Measurements from ENCODE around the gene P4HA1. TPM values are rescaled to one million over a fixed set of nuclear protein-coding genes. Genes with fewer than 3 reads are reported as not detected.
"Not testable (repeated sequence)": the region's sequence is repeated elsewhere in the genome, so short reads cannot be mapped to it uniquely, and the experiment has no call there.

Gene P4HA1
- 314 TPM for polyA plus RNA-seq (2013, experiment 1 of 2; ENCODE audit: insufficient read length)
- 318 TPM for polyA plus RNA-seq (2013, experiment 2 of 2; ENCODE audit: insufficient read length)

DNA sequence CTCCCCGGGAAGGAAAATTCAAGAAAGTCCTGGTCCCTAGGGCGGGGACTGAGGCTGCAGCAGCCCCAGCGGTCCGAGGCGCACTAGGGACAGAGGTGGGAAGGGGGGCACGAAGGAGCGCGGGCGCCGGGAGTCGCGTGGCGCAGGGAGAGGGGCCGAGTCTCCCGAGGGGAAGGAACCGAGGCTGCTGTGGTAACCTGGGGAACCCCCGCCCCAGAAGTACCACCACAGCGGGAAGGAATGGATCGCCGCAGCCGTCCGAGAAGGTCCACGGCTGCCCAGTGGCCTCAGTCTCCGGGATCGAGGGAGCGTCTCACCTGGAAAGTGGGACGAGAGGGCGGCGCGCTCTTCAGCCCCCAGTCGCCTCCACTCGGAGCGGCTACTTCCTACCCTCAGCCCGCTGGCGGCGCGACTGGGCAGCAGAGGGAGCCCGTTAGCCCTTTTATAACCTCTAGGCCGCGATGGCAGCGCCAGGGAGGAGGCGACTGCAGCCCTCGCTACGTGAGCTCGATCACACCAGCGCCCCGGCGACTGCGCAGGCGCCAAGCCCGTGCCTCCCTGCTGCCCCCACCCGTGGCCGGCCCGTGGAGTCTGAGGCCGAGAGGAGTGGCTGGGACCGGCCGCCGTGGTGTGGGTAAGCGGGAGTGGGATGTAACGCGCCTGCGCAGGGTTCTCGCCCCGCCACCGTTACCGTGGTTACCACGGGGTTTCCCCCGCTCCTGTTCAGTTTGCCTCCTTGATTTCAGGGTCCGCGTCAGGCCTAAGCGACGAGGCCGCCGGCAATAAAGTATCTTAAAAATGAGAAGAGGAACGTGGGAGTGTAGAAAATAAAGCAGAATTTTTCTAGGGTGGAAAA lies at the start of gene P4HA1:
Gene P4HA1 (minus strand): TSS at position 418 of the 856 bp plus-strand sequence. CDS start 21,983 bp downstream, outside the sequence.
- DNase-seq = peak; percentile 99

DNA sequence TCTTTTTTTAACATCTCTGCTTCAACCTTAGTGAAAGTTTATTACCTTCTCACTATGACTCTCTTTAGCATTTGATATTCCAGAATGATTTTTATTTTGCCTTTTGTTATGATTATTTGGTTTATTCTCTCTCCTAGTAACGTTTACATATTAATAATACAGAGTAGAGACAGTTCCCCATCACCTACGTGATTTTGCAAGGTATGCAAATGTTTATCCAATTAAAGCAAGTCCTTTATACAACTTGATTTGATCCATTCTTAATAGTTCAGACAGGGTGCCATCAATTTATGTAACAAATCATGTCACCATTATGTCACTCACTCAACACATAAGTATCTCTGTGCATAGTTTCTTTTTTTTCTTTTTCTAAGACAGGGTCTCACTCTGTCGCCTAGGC lies 44.9 kb upstream of the P4HA1 start:
- DNase-seq = no peak

DNA sequence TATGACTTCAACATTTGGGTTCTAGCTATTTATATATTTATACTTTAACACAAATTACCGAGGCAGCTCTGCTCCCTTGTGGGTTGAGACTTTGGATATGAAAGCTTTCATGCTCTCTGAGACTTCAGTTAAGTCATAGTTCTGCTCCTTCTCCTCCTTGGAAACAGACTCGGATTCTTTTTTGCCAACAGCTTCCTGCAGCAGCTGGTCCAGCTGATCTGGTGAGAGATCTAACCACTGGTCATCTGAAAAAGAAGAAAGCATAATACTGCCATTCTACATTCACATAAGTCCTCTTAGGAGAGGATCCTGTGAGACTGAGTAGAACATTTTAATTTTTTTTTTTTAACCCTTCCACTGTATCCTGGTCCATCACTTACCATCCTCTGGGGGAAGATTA lies 42.6 kb upstream of the P4HA1 start:
- no peak for DNase-seq

DNA sequence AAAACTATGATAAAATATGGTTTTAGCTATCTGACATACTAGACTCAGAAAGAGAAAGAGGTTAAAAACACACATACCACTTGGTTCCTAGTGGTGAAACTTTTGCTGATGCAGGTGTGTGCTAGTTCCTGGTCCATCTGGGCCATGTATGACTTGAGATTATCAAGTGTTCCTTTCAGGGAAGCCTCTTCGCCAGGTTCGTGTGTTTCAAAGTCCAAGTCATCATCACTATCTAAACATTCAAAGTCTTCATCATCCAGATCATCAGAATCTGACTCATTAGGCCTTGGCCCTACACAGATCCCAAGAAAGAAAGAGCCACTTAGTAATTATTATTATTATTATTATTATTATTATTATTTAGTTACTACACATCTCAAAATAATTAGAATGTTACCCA lies 40.0 kb upstream of the P4HA1 start:
- DNase-seq = no peak

DNA sequence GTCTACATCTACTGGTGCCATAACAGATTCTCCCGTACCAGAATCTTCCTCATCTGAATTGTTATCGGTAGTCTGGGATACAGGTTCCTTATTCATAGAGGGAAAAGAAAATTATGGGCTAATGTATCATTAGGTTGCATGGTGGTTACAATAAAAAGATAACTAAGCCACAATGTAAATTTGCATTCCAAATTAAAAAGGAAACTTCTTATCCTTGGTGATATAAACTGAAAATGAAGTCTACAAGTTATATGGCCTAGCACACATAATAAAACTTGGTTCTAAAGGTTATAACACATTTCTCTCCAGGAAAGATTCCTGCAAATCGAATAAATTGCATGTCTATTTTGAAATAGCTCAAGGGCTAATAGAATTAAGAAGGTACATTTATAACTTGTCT lies 38.1 kb upstream of the P4HA1 start:
- DNase-seq = no peak

DNA sequence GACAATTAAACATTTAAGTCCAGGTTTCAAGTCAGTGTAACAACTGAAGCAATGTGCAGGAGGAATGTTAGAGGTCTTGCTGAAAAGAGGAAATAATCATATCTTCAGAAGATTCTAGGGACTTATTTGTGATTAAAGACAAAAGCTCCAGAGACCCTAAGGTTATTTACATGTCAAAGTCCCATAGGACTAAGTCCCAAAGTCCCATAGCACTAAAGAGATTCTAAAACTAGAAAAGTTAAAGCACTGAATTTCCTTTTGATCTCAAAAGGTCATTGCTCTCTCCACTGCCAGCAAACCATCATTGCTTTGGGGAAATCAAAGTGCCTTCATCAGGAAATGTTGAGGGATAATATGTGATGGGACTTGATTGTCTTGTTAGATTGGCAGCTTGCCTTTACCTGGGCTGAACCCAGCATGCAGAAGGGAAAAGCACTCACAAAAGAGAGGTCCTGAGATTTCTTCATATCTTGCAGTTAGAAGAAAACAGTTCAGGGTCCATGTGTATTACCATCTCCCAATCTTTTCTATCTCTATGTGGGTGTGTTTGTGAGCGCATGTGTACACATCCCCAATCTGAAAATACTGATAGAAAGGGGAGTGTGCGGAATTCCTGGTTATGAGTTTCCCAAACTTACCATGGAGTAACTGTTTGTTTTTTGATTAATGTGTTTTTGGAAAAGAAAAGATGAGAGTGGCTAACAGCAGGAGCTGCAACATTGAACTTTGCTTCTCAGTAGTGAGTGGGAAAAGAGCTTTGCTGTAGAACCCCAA lies 35.4 kb upstream of the P4HA1 start:
- DNase-seq = no peak

DNA sequence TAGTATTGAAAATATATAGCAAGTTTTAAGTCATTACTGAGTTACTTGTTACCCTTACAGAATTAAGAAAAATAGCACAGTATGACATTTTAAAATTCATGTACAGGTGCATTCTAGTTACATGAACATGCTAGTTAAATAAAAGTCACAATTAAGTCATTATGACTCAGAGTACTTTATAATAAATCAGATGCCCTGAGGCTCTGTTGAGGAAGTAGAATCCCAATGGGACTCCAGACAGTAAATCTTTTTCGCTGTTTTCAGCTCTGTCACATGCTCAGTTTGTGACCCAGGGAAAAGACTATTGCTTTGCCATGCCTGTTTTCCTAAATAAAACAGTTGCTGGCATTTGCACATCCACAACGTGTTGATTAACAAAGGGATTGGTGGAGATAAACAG lies 34.6 kb upstream of the P4HA1 start:
- DNase-seq = no peak

DNA sequence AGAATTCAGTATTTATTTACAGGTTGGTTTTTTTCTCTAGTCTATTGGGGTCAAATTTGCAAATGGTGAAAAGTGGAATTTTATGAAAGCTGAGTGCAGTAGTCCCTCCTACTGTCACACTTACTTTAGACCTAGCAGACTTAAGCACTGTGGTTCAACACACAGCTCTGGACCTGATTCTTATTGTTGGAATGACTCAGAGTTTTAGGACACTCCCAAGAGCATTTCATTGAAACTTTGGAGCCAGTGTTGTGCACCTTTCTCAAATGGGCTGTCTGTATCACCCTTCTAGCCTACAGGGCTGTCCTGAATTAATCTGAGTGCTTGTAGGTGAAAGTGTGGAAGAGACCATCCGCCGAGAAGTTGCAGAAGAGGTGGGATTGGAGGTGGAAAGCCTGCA lies 29.7 kb upstream of the P4HA1 start:
- DNase-seq = no peak

DNA sequence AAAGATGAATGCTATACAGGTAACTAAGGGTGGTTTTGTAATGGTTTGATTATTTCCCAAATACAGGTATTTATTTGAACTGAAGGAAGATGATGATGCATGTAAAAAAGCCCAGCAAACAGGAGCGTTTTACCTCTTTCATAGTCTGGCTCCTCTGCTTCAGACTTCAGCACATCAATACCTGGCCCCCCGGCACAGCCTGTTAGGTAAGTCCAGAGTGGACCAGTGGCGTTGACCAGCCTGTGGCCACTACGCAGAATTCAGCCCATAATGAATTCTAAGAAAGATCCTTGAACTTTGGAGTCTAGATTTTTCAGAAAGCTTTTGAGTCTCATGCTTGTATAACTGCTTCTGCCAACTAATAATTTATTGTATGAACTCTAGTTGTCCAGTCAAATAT lies 23.3 kb upstream of the P4HA1 start:
- DNase-seq = no peak

DNA sequence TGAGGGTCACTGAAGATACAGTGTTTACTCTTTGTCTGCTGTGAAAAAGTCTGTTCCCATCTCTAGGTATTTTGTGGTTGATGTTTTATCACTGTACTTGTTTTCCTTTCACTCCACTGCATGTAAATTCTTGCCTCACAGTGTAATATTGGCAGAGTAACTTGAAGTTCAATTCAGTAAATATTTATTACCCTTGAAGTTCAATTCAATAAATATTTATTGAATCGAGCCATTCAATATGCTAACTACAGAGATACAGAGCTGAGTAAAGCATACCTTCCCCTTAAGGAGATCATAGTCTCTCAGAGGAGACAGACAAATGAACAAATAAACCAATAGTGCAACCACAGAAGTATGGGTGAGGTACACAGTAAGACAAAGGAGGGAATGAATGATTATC lies 22.8 kb upstream of the P4HA1 start:
- DNase-seq = no peak

DNA sequence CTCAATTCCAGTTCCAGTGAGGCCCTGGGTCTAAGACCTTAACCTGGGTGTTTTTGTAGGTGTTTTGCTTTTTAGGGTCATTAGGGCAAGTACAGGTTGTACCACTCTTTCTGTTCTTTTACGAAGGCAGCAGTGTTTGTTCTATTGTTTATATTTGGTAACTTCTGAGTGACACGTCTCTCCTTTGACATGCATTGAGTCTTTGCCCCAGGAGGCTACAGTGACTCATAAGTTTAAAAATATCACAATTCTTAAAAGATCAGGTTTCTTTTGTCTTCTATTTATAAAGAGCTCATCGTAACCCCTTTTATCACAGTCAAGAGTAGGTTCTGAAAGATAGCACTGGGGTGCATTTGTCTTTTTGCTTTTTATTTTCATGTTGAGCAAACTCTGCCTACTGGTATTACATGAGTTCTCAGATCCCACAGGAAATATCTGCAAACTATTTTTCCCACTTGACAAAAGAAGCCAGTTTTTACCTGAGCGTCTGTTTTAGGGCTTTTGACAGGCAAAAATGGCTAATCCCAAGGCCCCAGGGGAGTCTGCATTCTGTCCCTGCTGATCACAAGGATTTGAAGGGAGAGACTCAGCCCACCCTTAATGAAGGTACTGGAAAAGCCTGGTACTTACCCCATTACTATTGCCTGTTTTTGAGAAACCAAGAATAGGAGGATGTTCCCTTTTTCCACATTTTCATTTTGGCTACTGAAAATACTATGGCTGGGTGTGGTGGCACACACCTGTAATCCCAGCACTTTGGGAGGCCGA lies 21.5 kb upstream of the P4HA1 start:
- peak; percentile 34 for DNase-seq

DNA sequence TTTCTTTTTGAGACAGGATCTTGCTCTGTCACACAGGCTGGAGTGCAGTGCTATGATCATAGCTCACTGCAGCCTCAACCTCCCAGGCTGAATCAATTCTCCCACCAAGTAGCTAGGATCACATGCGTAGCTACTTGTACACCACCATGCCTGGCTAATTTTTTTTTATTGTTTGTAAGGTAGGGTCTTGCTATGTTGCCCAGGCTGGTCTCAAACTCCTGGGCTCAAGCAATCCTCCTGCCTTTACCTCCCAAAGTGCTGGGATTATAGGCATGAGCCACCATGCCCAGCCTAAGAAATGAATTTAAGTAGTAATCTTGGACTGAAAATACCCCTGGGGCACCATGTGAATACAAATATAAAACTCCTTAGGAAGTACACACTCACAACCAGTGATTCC lies 19.4 kb upstream of the P4HA1 start:
- DNase-seq = no peak

DNA sequence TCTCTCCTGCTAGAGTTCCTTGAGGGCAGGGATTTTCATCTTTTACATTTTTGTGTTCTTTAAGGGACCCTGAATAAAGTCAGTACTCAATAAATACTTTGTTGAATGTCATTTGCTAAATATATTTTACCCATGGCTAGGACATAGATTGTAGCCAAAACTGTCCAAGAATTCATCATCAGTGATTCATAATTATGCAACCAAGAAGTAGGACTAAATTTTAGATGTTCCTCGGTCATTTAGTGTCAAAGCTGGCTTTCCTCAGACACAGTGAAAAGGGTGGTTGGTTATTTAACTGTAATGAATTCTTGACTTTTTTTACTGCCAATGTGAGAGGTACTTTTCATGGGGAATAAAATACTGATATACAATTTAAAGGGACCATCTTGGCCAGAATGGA lies 16.9 kb upstream of the P4HA1 start:
- DNase-seq = peak; percentile 20

DNA sequence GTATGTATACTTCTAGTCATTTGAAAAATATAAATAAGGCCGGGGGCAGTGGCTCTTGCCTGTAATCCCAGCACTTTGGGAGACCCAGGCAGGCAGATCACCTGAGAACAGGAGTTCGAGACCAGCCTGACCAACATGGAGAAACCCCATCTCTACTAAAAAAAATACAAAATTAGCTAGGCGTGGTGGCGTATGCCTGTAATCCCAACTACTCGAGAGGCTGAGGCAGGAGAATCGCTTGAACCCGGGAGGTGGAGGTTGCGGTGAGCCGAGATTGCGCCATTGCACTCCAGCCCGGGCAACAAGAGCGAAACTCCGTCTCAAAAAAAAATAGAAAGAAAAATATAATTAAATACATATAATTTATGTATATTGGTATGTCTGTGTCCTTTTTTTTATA lies 15.4 kb upstream of the P4HA1 start:
- DNase-seq = not testable (repeated sequence)

DNA sequence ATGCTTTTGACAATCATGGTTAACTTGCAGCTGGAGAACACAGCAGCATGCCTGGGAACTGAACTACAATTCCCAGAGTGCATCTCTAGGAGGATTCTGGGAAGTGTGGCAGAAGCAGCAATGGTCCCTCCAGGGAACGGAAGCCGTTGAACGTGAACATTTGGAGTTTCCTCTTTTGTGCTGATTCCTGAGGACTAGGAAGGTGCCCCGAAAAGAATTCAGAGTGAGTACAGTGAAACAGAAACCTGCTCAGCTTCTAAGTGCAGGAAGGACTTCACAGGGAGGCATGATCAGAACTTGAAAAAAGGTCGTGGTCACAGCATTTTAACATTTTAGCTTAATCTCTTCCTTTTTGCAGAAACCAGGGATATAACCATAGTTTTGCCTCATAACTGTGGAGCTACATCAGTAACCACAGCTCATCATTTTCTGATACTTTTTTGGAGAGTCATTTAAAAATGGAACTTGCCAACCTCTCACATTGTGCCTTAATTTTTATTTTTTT lies 13.7 kb upstream of the P4HA1 start, which contains the start of gene NUDT13:
Gene NUDT13 (plus strand): TSS at position 111 of the 505 bp plus-strand sequence. CDS start 3,911 bp downstream, outside the sequence.
- peak; percentile 77 for DNase-seq

DNA sequence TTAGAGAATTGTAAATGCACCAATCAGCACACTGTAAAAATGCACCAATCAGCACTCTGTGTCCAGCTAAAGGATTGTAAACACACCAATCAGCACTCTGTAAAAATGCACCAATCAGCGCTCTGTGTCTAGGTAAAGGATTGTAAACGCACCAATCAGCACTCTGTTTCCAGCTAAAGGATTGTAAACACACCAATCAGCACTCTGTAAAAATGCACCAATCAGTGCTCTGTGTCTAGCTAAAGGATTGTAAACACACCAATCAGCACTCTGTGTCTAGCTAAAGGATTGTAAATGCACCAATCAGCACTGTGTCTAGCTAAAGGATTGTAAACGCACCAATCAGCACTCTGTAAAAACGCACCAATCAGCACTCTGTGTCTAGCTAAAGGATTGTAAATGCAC lies 12.6 kb upstream of the P4HA1 start:
- DNase-seq = not testable (repeated sequence)

DNA sequence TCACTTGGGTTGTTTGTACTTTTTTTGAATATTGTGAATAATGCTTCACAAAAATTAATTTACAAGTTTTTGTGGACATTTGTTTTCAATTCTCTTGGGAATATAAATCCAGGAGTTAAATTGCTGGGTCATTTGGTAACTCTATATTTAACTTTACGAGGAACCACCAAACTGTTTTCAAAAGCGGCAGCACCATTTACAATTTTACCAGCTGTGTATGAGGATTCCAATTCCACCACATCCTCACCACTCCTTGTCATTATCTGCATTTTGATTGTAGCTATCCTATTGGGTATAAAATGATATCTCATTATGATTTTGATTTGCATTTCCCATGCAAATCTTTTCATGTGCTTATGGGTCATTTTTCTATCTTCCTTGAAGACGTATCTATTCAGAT lies 9.6 kb upstream of the P4HA1 start:
- no peak for DNase-seq

DNA sequence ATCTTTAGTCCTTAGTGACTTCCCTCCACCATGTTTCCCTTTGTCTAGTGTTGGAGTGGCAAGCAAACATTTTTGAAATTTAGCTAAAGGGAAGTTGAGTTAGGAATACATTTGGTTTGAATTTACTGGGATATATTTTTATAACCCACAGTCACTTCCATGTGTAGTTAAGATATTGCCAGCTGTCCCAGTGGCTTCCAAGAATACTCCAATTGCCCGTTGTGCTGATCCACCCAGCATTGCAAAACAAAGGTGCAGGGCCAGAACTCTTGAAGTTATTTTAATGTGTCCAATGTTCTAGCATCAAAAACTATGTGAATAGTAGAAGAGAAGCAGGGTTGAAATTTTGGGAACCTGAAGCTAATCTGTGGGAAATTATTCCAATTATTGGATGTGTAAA lies 2.5 kb upstream of the P4HA1 start:
- no peak for DNase-seq

DNA sequence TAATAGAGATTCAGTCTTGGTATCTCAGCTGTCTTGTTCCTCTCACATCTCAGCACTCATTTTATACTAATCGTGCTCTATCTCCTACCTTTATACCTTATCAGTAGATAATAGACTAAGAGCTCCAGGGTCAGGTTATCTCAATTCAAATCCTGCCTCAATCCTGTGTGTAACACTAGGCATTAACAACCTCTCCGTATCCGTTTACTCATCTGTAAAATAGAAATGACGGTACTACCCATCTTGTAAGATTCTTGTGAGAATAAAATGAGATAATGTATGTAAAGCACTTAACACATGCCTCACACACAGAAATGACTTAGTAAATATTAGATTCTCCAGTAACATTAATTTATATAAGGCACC lies 622 bp upstream of the P4HA1 start:
- no peak for DNase-seq

DNA sequence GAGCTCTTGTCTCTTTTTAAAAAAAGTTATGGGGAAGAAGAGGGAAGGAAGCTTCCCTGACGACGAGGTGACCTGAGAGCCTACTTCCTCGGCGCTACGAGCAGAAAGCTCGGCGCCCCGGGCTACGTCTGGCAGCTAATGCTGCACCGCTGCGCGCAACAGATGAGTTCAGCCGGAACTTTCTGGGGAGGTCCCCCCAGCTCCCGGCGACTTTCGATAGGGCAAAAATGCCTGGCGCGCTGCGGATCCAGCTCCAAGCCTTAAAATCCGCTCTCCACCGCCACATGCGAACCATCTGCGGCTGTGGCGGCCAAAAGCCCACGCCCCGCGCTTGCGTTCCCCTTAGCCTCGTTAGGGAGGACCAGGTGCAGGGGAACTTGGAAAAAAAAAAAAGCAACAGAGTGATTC lies 621 bp downstream of the P4HA1 start:
- peak; percentile 71 for DNase-seq

DNA sequence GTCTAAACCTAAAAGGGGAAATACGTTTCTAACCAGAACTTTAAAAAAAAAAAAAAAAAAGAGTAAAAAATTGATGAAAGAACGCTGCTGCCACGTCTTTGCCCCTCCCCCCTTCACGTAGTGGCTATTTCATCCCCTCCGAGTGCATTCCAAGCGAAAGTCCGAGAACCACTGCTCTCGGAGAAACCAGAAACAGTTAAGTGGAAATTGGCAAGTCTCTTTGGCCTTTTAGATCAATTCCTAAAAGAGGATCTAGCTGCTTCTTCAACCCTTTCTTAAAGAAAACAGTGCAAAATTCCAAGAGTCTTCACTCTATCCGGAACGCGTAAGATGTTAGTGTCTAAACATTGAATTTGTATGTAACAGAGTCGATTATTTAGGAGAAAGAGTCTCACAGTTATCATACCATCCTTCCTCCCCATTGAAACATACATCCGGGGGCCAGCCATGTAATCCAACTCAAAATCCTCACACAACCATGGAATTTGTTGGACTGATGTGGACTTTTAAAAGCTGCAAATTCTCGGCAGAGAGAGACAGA lies 1.1 kb downstream of the P4HA1 start:
- DNase-seq = peak; percentile 89

DNA sequence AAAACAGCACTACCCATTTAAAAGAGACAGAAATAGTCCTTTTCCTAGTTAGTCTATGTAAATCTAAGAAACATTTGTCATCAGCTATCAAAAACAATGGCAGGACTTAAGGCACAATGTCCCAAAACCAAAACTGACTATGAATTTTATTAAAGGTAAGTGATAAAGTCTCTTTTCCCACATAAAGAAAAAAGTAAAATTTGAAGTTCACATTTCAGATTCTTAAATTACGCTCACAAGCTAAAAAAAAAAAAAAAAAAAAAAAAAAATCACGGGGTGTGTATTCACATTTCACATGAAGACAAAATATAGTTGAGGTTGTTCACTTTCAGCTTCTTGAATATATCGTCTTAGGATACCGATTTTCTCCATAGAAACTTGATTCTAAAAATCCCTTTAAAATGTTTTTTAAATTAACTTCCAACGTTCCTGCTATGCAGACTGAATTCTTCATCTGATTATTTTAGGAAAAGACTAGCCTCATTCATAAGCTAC lies 1.6 kb downstream of the P4HA1 start:
- DNase-seq = no peak
